MV-4-11 (cell line): ENCODE measurements around the gene MDN1.
"Not testable (repeated sequence)": the region's sequence is repeated elsewhere in the genome, so short reads cannot be mapped to it uniquely, and the experiment has no call there.

Source experiments
- DNase-seq: peaks from one replicate; lab custom pipeline; 2025; lab: John Stamatoyannopoulos, UW

Gene MDN1

DNA sequence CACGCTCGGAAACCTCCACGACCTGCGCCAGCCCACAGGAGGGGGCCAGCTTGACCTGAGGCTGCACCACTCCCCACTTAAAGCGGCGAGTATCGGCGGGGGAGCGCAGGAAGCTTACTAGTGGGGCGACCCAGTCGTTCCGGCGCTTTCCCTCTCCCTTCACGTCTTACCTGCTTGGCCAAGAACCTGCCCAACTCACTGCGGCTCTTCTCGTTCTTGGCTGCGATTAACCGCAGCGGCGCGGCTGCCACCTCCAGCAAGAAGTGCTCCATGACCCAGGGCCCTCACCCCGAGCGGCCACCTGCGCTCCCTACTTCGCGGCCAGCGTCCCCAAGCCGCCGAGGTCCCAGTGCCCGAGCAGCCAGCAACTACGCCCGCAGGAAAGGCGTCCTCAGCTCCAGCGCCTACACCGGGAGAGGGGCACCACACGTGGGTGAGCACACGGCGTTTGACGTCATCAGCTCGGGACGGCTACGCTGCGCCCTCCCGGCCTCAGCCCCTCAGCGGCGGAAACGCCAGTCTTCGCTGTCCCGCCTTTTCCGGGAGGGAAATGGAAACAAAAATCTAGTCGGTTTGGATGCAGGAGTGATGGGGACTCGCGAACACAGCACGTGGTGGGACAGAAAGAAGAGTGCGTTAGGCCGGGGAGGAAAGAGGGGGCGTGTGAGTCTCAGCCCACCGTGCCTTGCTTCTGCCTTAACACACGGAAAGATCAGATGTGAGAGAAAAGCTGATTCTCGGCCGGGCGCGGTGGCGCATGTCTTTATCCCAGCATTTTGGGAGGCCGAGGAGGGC, at the start of gene MDN1:
MDN1 (minus strand) TSS at position 459 of the 795 bp plus-strand sequence; CDS start at position 272, 187 bp downstream.
- peak; percentile 93 for DNase-seq

DNA sequence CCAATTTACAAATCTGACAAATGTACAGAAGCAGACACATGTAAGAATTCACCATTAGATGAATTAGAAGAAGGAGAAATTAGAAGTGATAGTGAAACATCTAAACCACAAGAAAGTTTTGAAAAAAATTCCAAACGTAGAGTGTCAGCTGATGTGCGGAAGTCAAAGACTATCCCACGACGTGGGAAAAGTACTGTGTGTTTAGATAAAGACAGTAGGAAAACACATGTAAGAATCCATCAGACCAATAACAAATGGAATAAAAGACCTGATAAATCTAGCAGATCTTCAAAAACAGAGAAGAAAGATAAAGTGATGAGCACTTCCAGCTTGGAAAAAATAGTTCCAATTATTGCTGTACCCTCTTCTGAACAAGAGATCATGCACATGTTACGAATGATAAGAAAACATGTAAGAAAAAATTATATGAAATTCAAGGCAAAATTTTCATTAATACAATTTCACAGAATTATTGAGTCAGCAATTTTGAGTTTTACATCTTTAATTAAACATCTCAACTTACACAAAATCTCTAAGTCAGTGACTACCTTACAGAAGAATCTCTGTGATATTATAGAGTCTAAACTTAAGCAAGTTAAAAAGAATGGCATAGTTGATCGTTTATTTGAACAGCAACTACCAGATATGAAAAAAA, 46.6 kb upstream of the MDN1 start:
- DNase-seq = no peak

DNA sequence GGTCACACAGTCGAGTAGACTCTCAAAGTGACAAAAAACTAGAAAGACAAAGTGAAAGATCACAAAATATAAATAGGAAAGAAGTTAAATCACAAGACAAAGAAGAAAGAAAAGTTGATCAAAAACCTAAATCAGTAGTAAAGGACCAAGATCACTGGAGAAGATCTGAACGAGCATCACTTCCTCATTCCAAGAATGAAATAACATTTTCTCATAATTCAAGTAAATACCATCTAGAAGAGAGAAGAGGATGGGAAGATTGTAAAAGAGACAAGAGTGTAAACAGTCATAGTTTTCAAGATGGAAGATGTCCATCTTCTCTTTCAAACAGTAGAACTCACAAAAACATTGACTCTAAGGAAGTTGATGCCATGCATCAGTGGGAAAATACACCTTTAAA, 43.1 kb upstream of the MDN1 start:
- DNase-seq = peak; percentile 56

- peak; percentile 65 for DNase-seq
These were observed 42.7 kb upstream of the MDN1 start for GRCh38 chr6:89862273-89862672.

DNA sequence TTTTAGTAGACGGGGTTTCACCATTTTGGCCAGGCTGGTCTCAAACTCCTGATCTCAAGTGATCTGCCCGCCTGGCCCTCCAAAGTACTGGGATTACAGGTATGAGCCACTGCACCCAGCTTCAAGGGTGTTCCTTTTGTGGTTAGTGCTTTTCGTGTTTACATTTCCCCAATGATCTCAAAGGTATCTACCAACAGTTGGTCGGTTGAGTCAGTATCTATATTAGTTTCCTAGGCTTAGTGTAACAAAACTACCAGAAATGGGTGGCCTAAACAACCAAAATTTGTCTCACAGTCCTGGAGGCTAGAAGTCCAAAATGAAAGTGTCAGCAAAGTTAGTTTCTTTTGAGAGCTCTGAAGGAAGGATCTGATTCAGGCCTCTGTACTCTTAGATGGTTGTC, 40.1 kb upstream of the MDN1 start:
- DNase-seq = no peak

- DNase-seq = peak; percentile 19
These were observed 38.4 kb upstream of the MDN1 start for GRCh38 chr6:89858041-89858440.

- no peak for DNase-seq
These were observed 33.5 kb upstream of the MDN1 start for GRCh38 chr6:89853068-89853467.

GRCh38 chr6:89847513-89847912, 27.9 kb upstream of the MDN1 start:
- DNase-seq = not testable (repeated sequence)

DNA sequence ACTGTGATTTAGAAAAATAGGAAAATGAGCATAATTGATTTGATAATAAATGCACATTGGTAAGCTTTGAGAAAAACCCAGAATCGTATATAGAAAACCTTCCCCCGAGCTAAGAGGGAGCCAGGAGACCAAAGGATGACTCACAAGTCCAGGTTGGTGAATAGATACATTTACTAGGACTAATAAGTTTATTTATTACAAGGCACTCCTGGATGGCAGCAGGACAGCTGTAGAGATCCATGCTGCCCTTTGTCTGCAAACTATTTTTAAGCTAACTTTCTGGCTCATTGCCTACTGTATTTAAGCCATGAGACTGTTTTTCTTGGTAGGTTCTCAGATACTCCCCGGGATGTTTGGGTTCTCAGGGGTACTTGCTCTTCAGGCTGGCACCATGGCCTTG, 23.5 kb upstream of the MDN1 start:
- DNase-seq = no peak

GRCh38 chr6:89842228-89842627, 22.6 kb upstream of the MDN1 start:
- DNase-seq = no peak

DNA sequence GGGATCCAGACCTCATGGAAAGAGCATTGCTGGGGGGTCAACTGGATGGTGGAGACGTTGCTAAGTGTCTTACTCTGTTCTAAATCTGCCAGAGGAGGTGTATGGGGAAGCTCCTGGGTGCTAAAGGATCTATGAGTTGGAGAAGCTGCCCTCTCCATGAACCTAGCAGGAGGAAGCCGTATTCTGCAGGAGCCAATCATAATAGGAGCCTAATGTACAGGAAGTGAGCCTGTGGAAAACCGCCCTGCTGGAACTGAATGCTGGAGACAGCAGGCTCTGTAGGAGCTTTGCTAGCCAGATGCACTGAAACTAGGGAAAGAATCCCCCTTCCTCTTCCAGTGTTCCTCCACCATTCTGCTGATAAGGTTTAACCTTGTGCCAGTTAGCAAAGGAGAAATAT, 20.9 kb upstream of the MDN1 start:
- peak; percentile 76 for DNase-seq

DNA sequence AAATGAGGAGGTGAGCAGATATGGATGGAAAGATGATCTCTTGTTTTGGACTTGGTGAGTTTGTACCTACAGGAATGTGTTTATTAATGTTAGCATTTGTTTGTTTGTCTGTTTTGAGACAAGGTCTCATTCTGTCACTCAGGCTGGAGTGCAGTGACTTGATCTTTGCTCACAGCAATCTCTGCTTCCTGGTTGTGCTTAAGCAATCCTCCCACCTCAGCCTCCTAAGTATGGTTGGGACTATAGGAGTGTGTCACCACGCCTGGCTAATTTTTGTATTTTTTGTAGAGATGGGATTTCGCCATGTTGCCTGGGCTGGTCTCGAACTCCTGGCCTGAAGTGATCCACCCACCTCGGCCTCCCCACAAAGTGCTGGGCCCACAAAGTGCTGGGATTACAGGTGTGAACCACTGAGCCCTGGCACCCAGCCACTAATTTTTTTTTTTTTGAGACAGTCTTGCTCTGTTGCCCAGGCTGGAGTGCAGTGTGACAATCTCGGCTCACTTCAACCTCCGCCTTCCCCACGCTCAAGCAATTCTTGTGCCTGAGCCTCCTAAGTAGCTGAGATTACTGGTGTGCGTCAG, 17.1 kb upstream of the MDN1 start:
- DNase-seq = peak; percentile 20

DNA sequence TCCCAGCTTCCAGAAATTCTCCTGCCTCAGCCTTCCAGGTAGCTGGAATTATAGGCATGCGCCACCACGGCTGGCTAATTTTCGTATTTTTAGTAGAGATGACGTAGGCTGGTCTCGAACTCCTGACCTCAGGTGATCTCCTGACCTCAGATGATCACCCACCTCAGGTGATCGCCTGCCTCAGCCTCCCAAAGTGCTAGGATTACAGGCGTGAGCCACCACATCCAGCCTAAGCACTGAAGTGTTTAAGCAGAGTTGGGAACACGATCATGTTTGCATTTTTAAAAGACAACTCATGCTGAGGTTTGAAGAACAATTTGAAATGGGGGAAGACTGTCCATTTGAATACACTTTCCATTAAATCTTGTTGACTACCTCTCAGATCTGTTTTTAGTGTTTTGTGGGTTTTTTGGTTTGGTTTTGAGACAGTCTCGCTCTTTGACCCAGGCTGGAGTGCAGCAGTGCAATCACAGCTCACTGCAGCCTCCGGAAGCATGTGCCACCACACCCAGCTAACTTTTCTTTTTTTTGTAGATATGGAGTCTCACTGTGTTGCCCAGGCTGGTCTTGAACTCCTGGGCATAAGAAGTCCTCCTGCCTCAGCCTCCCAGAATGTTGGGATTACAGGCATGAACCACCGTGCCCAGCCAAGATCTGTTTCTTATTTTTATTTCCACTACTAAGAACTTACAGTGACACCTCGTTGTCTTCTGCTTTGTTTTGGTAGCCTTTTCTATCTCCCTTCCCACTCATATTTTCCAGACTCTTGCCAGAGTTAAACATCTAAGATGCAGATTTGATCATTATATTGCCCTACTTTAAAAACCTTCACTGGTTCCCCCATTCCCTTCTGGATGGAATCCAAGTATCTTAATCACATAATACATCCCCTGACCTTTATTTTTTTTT, 15.5 kb upstream of the MDN1 start:
- peak; percentile 20 for DNase-seq

- no peak for DNase-seq
These were observed 10.7 kb upstream of the MDN1 start for GRCh38 chr6:89830170-89830809.

DNA sequence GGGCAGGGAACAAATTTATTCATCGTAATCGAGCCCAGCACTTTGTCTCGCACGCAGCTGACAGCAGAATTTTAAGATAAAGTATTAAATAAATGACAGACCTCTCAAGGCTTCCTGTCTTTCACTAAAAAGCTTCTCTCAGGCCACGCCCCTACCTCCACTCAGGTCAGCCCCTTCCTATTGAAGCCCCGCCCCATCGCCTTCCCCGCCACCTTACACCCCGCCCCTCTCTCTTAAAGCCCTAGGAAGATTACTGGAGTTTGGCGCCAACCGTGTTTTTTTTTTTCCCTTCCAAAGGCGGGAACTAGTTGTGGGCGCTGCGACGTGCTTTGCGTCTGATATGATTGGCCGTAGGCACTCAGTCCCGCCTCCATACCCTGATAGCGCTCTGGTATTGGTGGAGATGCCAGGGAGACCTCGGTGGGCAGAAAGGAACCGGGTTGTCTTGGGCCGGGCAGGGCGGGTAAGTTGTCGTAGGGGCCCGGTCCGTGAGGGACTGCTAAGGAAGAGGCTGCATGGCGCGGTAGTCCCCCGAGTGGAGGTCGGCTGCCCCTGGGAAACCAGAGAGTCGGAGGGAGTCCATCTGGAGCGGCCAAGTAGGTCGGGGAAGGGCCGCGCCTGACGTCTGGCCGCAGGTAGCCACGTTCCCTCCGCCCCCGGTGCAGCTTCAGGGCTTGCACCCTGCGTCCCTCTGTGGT, 10.0 kb upstream of the MDN1 start, which contains the start of gene CASP8AP2:
CASP8AP2 (plus strand) TSS at position 409 of the 698 bp plus-strand sequence.
- peak; percentile 99 for DNase-seq

DNA sequence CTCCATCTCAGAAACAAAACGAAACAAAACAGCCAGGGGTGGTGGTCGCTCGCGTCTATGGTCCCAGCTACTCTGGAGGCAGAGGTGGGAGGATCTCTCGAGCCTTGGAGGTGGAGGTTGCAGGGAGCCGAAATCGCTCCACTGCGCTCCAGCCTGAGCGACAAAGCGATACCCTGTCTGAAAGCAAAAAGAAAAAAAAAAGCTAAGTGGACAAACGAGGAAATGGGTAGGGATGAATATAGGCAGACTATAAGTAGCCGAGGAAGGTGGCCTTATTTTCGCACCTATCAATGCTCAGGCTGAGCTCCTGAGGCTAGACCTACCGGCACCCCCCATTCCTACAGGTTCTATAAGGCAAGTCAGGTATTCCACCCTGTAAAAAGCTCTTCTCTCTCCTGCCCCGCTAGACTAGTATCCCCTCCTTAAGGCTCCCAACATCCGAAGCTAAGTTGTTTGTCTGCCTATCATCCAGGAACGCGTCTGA, 9.4 kb upstream of the MDN1 start:
- peak; percentile 32 for DNase-seq

DNA sequence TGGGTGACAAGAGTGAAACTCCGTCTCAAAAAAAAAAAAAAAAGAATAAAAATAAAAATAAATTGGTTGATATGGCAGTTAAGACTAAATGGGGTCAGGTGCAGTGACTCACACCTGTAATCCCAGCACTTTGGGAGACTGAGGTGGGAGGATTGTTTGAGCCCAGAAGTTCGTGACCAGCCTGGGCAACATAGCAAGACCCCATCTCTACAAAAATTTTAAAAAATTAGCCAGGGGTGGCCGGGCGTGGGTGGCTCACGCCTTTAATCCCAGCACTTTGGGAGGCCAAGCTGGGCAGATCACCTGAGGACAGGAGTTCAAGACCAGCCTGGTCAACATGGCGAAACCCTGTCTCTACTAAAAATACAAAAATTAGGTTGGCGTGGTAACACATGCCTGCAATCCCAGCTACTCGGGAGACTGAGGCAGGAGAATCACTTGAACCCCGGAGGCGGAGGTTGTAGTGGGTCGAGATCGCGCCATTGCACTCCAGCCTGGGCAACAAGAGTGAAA, 8.9 kb upstream of the MDN1 start:
- not testable (repeated sequence) for DNase-seq

- DNase-seq = no peak
These were observed 6.5 kb upstream of the MDN1 start for GRCh38 chr6:89826029-89826528.

DNA sequence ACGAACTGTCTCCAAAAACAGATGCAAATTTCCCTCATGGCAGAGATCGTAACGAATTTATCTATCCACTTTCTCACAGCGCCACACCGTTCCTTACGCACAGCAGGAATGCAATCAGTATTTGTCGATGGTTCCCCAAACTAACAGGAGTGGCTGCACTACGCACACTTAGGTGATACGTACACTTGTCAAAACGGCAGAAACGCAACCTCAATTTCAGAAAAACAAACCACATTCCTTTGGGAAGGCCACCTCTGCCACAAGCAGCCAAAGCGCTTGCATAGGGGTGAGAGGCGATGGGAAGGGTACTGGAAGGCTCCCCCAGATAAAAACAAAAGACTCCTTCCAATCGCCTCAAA, 638 bp downstream of the MDN1 start:
- DNase-seq = peak; percentile 46

DNA sequence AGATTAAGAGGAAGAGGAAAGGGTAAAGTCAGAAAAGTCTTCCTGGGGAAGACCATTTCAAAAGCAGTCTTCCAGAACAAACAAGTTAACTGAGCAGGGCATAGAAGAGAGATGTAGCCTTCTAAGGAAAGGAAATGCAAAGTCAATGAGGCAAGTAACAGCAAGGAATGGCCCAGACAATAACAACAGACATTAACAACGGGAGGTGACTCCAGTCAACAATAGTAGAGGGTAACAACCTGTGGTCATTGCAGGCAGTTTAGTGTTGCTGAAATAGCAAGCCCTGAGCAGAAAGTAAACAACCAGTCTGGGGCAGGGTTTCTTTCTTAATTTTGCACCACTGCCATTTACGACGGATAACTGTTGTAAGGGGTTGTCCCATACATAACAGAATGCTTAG, 2.1 kb downstream of the MDN1 start:
- no peak for DNase-seq
